Spinal cord (tissue), 10 donors: Measurements from ENCODE around the gene SQSTM1. TPM values are rescaled to one million over a fixed set of nuclear protein-coding genes. Genes with fewer than 3 reads are reported as not detected.
"Not testable (repeated sequence)": the region's sequence is repeated elsewhere in the genome, so short reads cannot be mapped to it uniquely, and the experiment has no call there.

Source experiments
- DNase-seq, 6 donors: peaks; one replicate each; pipeline versions ENCODE4 v3.0.0 to v3.0.0-alpha.2; 2013 to 2015; ENCODE audit warnings: low spot score in 6 of 6, low read depth in 4 of 6
- H3K27ac ChIP-seq: one replicate; pipeline ENCODE4 v1.5.1; 2013; ENCODE audit warnings: low read depth, low read length, control low read depth
- H3K27me3 ChIP-seq: one replicate; pipeline ENCODE4 v1.6.1; 2013; ENCODE audit warnings: low read length; ENCODE audit not compliant: control insufficient read depth, insufficient read depth
- H3K36me3 ChIP-seq: one replicate; pipeline ENCODE4 v1.6.1; 2013; ENCODE audit warnings: low read length; ENCODE audit not compliant: control insufficient read depth, insufficient read depth
- H3K4me1 ChIP-seq: one replicate; pipeline ENCODE4 v1.6.1; 2013; ENCODE audit warnings: low read length; ENCODE audit not compliant: control insufficient read depth, insufficient read depth
- H3K4me3 ChIP-seq: one replicate; pipeline ENCODE4 v1.5.1; 2013; ENCODE audit warnings: low read depth, low read length, control low read depth
- H3K9me3 ChIP-seq: one replicate; pipeline ENCODE4 v1.6.1; 2013; ENCODE audit warnings: low read length; ENCODE audit not compliant: control insufficient read depth, insufficient read depth
- WGBS: methylation state at CpG from one replicate; pipeline ENCODE4 v1.1.5; 2013; ENCODE audit warnings: missing lambda C conversion rate; ENCODE audit not compliant: insufficient coverage; 5-methylcytosine and 5-hydroxymethylcytosine counted together
- polyA plus RNA-seq, 2 donors: library from polyadenylated mRNA; unstranded; fragments of 120-200 nt; gene quantifications; one replicate each; pipeline ENCODE4 v1.2.1, GENCODE V29; 2013; ENCODE audit not compliant: insufficient read length in 2 of 2
- total RNA-seq, 2 donors: library from RNA; depleted of rRNA in 1 of 2; stranded (reverse); fragments of 120-200 nt in 1 of 2; fragments of >200 nt in 1 of 2; gene quantifications; one replicate each; pipeline versions ENCODE4 v1.2.3 to v1.2.4, GENCODE V29; 2013 to 2014
- donor health status: healthy.

Gene SQSTM1
- total and polyA plus RNA-seq, 4 donors = 95.6 to 155 (median 119) TPM

- Histone ChIP-seq H3K27me3 (no peaks in the 10 kb centered on the region), H3K4me3 (no peak overlapping the region), H3K9me3 (no peaks in the 10 kb centered on the region), H3K27ac (no peak overlapping the region), H3K36me3 (peaks cover 63% of the 10 kb centered on the region), H3K4me1 (peaks cover 3% of the 10 kb centered on the region)
- 96% methylated on average over 4 of the region's 4 CpGs for WGBS
- DNase-seq = no peak
Observed at GRCh38 chr5:179779826-179780225, 40.9 kb upstream of the SQSTM1 start.

GRCh38 chr5:179780362-179780761 lies 40.3 kb upstream of the SQSTM1 start:
- no peaks in the 10 kb centered on the region for H3K9me3 ChIP-seq
- peaks cover 59% of the 10 kb centered on the region for H3K36me3 ChIP-seq
- no peak for DNase-seq
- peaks cover 3% of the 10 kb centered on the region for H3K4me1 ChIP-seq
- H3K27me3 ChIP-seq = no peaks in the 10 kb centered on the region
- 78% methylated on average over 5 of the region's 7 CpGs for WGBS
- H3K27ac ChIP-seq = no peak overlapping the region
- H3K4me3 ChIP-seq = no peak overlapping the region

GRCh38 chr5:179781846-179782245 lies 38.9 kb upstream of the SQSTM1 start:
- peaks cover 51% of the 10 kb centered on the region for H3K36me3 ChIP-seq
- WGBS = 98% methylated on average over 4 of the region's 4 CpGs
- DNase-seq = no peak
- no peaks in the 10 kb centered on the region for H3K9me3 ChIP-seq
- H3K27ac ChIP-seq = no peak overlapping the region
- H3K4me3 ChIP-seq = no peak overlapping the region
- no peaks in the 10 kb centered on the region for H3K27me3 ChIP-seq
- peaks cover 3% of the 10 kb centered on the region for H3K4me1 ChIP-seq

GRCh38 chr5:179783128-179783527 lies 37.6 kb upstream of the SQSTM1 start:
- Histone ChIP-seq H3K27me3 (no peaks in the 10 kb centered on the region), H3K36me3 (peaks cover 45% of the 10 kb centered on the region), H3K9me3 (no peaks in the 10 kb centered on the region), H3K4me3 (no peak overlapping the region), H3K27ac (no peak overlapping the region), H3K4me1 (no peaks in the 10 kb centered on the region)
- 96% methylated on average over 7 of the region's 9 CpGs for WGBS
- no peak for DNase-seq

- Histone ChIP-seq H3K4me3 (no peak overlapping the region), H3K9me3 (no peaks in the 10 kb centered on the region), H3K27me3 (no peaks in the 10 kb centered on the region), H3K27ac (no peak overlapping the region), H3K4me1 (no peaks in the 10 kb centered on the region), H3K36me3 (peaks cover 19% of the 10 kb centered on the region)
- no peak for DNase-seq
- WGBS = 90% methylated on average over 12 of the region's 12 CpGs
Observed at GRCh38 chr5:179786861-179787260, 33.8 kb upstream of the SQSTM1 start.

- WGBS = 92% methylated on average over 7 of the region's 7 CpGs
- no peak for DNase-seq
- Histone ChIP-seq H3K27me3 (no peaks in the 10 kb centered on the region), H3K36me3 (peaks cover 21% of the 10 kb centered on the region), H3K9me3 (no peaks in the 10 kb centered on the region), H3K4me3 (no peak overlapping the region), H3K27ac (no peak overlapping the region), H3K4me1 (peaks cover 5% of the 10 kb centered on the region)
Observed at GRCh38 chr5:179788193-179788854, 32.4 kb upstream of the SQSTM1 start.

GRCh38 chr5:179789278-179789677 lies 31.4 kb upstream of the SQSTM1 start:
- 100% methylated on average over 7 of the region's 9 CpGs for WGBS

GRCh38 chr5:179791881-179792611 lies 28.7 kb upstream of the SQSTM1 start:
- WGBS = 67% methylated on average over 15 of the region's 15 CpGs
- Histone ChIP-seq H3K9me3 (no peaks in the 10 kb centered on the region), H3K4me1 (peaks cover 37% of the 10 kb centered on the region), H3K4me3 (no peak overlapping the region), H3K27ac (no peak overlapping the region), H3K27me3 (no peaks in the 10 kb centered on the region), H3K36me3 (peaks cover 28% of the 10 kb centered on the region)
- no peak for DNase-seq

More at GRCh38 chr5:179789278-179789677, 31.4 kb upstream of the SQSTM1 start:
- not testable (repeated sequence) for H3K9me3 ChIP-seq, DNase-seq, H3K4me3 ChIP-seq, H3K27ac ChIP-seq, H3K27me3 ChIP-seq
- Histone ChIP-seq H3K36me3 (peaks cover 26% of the 10 kb centered on the region), H3K4me1 (peaks cover 14% of the 10 kb centered on the region)

- peaks cover 39% of the 10 kb centered on the region for H3K4me1 ChIP-seq
- H3K36me3 ChIP-seq = peaks cover 36% of the 10 kb centered on the region
- WGBS = 86% methylated on average over 24 of the region's 24 CpGs
- H3K4me3 ChIP-seq = no peak overlapping the region
- H3K27ac ChIP-seq = peak overlapping the region; percentile 25
- no peak for DNase-seq
- H3K27me3 ChIP-seq = no peaks in the 10 kb centered on the region
- no peaks in the 10 kb centered on the region for H3K9me3 ChIP-seq
Observed at GRCh38 chr5:179792612-179793467, 27.9 kb upstream of the SQSTM1 start.
